Measurements from ENCODE around the gene CDH26. TPM values are rescaled to one million over a fixed set of nuclear protein-coding genes. Genes with fewer than 3 reads are reported as not detected.

The CDH26 gene
- total RNA-seq: not detected in 2 replicates

- no peak for DNase-seq (ENCODE audit: extremely low read depth, low read depth, low spot score)
Observed at GRCh38 chr20:59958123-59958522, at the start of gene CDH26. TSS of gene CDH26 (plus strand) at chr20:59958423. CDS start at chr20:59958727, 304 bp downstream.

- no peak for DNase-seq (ENCODE audit: extremely low read depth, low read depth, low spot score)
Observed at GRCh38 chr20:59908855-59909254, 49.4 kb upstream of the CDH26 start.

GRCh38 chr20:59911041-59911440, 47.2 kb upstream of the CDH26 start:
- DNase-seq (ENCODE audit: extremely low read depth, low read depth, low spot score): no peak

- DNase-seq (ENCODE audit: extremely low read depth, low read depth, low spot score): no peak
Observed at GRCh38 chr20:59912609-59913008, 45.6 kb upstream of the CDH26 start.

- DNase-seq (ENCODE audit: extremely low read depth, low read depth, low spot score): no peak
Observed at GRCh38 chr20:59920944-59921343, 37.3 kb upstream of the CDH26 start.

GRCh38 chr20:59923514-59923913, 34.7 kb upstream of the CDH26 start:
- DNase-seq (ENCODE audit: extremely low read depth, low read depth, low spot score): no peak

- DNase-seq (ENCODE audit: extremely low read depth, low read depth, low spot score): no peak
Observed at GRCh38 chr20:59925359-59925758, 32.9 kb upstream of the CDH26 start.

GRCh38 chr20:59925899-59926298, 32.3 kb upstream of the CDH26 start:
- no peak for DNase-seq (ENCODE audit: extremely low read depth, low read depth, low spot score)

- no peak for DNase-seq (ENCODE audit: extremely low read depth, low read depth, low spot score)
Observed at GRCh38 chr20:59931511-59932312, 26.5 kb upstream of the CDH26 start.

GRCh38 chr20:59932616-59933295, 25.5 kb upstream of the CDH26 start:
- DNase-seq (ENCODE audit: extremely low read depth, low read depth, low spot score): no peak

GRCh38 chr20:59933296-59933848, 24.9 kb upstream of the CDH26 start, which contains the start of gene SYCP2:
TSS of gene SYCP2 (minus strand) at chr20:59933637. CDS start at chr20:59922413, 11,224 bp downstream.
- no peak for DNase-seq (ENCODE audit: extremely low read depth, low read depth, low spot score)

- no peak for DNase-seq (ENCODE audit: extremely low read depth, low read depth, low spot score)
Observed at GRCh38 chr20:59933849-59934585, 24.2 kb upstream of the CDH26 start.

- no peak for DNase-seq (ENCODE audit: extremely low read depth, low read depth, low spot score)
Observed at GRCh38 chr20:59935457-59936185, 22.6 kb upstream of the CDH26 start.

- no peak for DNase-seq (ENCODE audit: extremely low read depth, low read depth, low spot score)
Observed at GRCh38 chr20:59936409-59936808, 21.8 kb upstream of the CDH26 start.

GRCh38 chr20:59937150-59937549, 21.1 kb upstream of the CDH26 start:
- DNase-seq (ENCODE audit: extremely low read depth, low read depth, low spot score): no peak

GRCh38 chr20:59938221-59938620, 20.0 kb upstream of the CDH26 start:
- DNase-seq (ENCODE audit: extremely low read depth, low read depth, low spot score): no peak

- DNase-seq (ENCODE audit: extremely low read depth, low read depth, low spot score): no peak
Observed at GRCh38 chr20:59938696-59939051, 19.5 kb upstream of the CDH26 start.

GRCh38 chr20:59939052-59939878, 19.0 kb upstream of the CDH26 start:
- no peak for DNase-seq (ENCODE audit: extremely low read depth, low read depth, low spot score)

GRCh38 chr20:59939879-59940128, 18.4 kb upstream of the CDH26 start:
- DNase-seq (ENCODE audit: extremely low read depth, low read depth, low spot score): no peak

All from glomerular endothelial cell (primary cell).